ENCODE measurements around the gene CHIA.
"Not testable (repeated sequence)": the region's sequence is repeated elsewhere in the genome, so short reads cannot be mapped to it uniquely, and the experiment has no call there.

DNA sequence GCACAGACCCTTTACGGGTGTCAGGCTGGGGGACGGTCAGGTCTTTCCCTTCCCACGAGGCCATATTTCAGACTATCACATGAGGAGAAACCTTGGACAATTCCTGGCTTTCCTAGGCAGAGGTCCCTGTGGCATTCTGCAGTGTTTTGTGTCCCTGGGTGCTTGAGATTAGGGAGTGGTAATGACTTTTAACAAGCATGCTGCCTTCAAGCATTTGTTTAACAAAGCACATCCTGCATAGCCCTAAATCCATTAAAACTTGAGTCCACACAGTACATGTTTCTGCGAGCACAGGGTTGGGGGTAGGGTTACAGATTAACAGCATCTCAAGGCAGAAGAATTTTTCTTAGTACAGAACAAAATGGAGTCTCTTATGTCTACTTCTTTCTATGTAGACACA is 69.6 kb downstream of the CHIA start:
- TF ChIP-seq CTCF, EZH2phosphoT487 (IDR thresholded peaks at IDR 0.05; ENCODE audit: low read length): not testable (repeated sequence)
